Liver (tissue), 9 donors: ENCODE data around the gene KLHL13. TPM values are rescaled to one million over a fixed set of nuclear protein-coding genes. Genes with fewer than 3 reads are reported as not detected.

Source experiments
- DNase-seq: peaks from one replicate; pipeline ENCODE4 v3.0.0-alpha.2; 2017; ENCODE audit warnings: low spot score
- H3K27ac ChIP-seq, 2 donors: one replicate each; pipeline ENCODE4 v1.7.0; 2013; ENCODE audit warnings: inconsistent platforms in 2 of 2, low read length in 2 of 2, control low read depth in 1 of 2, low read depth in 1 of 2, mild to moderate bottlenecking in 1 of 2
- H3K27me3 ChIP-seq, 4 donors: one replicate each; pipeline versions ENCODE4 v1.6.1 to v1.7.0; 2013; ENCODE audit warnings: low read length in 3 of 4, inconsistent platforms in 1 of 4, mild to moderate bottlenecking in 1 of 4, moderate library complexity in 1 of 4; ENCODE audit not compliant: control insufficient read depth in 4 of 4, insufficient read depth in 4 of 4
- H3K36me3 ChIP-seq, 4 donors: one replicate each; pipeline versions ENCODE4 v1.6.1 to v1.7.0; 2013; ENCODE audit warnings: low read length in 3 of 4, mild to moderate bottlenecking in 3 of 4, low read depth in 1 of 4, moderate library complexity in 1 of 4; ENCODE audit not compliant: control insufficient read depth in 4 of 4, insufficient read depth in 3 of 4
- H3K4me1 ChIP-seq, 4 donors: one replicate each; pipeline versions ENCODE4 v1.6.1 to v1.7.0; 2013; ENCODE audit warnings: low read length in 3 of 4, mild to moderate bottlenecking in 3 of 4, moderate library complexity in 1 of 4; ENCODE audit not compliant: control insufficient read depth in 4 of 4, insufficient read depth in 4 of 4
- H3K4me3 ChIP-seq, 3 donors: one replicate each; pipeline versions ENCODE4 v1.6.1 to v1.7.0; 2013; ENCODE audit warnings: low read length in 3 of 3, control low read depth in 1 of 3, low read depth in 1 of 3, mild to moderate bottlenecking in 1 of 3
- H3K9ac ChIP-seq, 2 donors: one replicate each; pipeline ENCODE4 v1.7.0; 2013; ENCODE audit warnings: low read length in 2 of 2, mild to moderate bottlenecking in 2 of 2, moderate library complexity in 2 of 2, control low read depth in 1 of 2, low read depth in 1 of 2
- H3K9me3 ChIP-seq, 4 donors: one replicate each; pipeline versions ENCODE4 v1.6.1 to v1.7.0; 2013; ENCODE audit warnings: low read length in 3 of 4; ENCODE audit not compliant: control insufficient read depth in 4 of 4
- EGR1 ChIP-seq, 2 donors: IDR thresholded peaks; 2 replicates each; pipeline ENCODE4 v1.6.1; 2016 to 2018; ENCODE audit warnings: antibody characterized with exemption in 2 of 2, low read depth in 2 of 2
- FOXA1 ChIP-seq: IDR thresholded peaks from 2 replicates; pipeline ENCODE4 v1.6.1; 2016; ENCODE audit warnings: antibody characterized with exemption
- FOXA2 ChIP-seq: IDR thresholded peaks from 2 replicates; pipeline ENCODE4 v1.6.1; 2016; ENCODE audit warnings: antibody characterized with exemption
- GABPA ChIP-seq, 2 donors: IDR thresholded peaks in 1 of 2; conservative IDR thresholded peaks in 1 of 2; 2 replicates each; pipeline ENCODE4 v1.6.1; 2016; ENCODE audit warnings: antibody characterized with exemption in 2 of 2, mild to moderate bottlenecking in 1 of 2, moderate library complexity in 1 of 2
- HNF4A ChIP-seq, 2 donors: conservative IDR thresholded peaks; 2 replicates each; pipeline ENCODE4 v1.6.1; 2016; ENCODE audit warnings: antibody characterized with exemption in 2 of 2, mild to moderate bottlenecking in 2 of 2
- HNF4G ChIP-seq: IDR thresholded peaks from 2 replicates; pipeline ENCODE4 v1.6.1; 2016; ENCODE audit warnings: antibody characterized with exemption
- JUND ChIP-seq, 2 donors: IDR thresholded peaks; 2 replicates each; pipeline ENCODE4 v1.6.1; 2016; ENCODE audit warnings: antibody characterized with exemption in 2 of 2
- NR2F2 ChIP-seq: IDR thresholded peaks from 2 replicates; pipeline ENCODE4 v1.6.1; 2016; ENCODE audit warnings: antibody characterized with exemption
- RAD21 ChIP-seq, 2 donors: IDR thresholded peaks; 2 replicates each; pipeline ENCODE4 v1.6.1; 2016; ENCODE audit warnings: antibody characterized with exemption in 2 of 2, mild to moderate bottlenecking in 2 of 2
- RXRA ChIP-seq, 2 donors: IDR thresholded peaks; 2 replicates each; pipeline ENCODE4 v1.6.1; 2017 to 2018; ENCODE audit warnings: antibody characterized with exemption in 2 of 2, mild to moderate bottlenecking in 1 of 2
- SP1 ChIP-seq: IDR thresholded peaks from 2 replicates; pipeline ENCODE4 v1.6.1; 2018; ENCODE audit warnings: antibody characterized with exemption, mild to moderate bottlenecking
- TAF1 ChIP-seq: conservative IDR thresholded peaks from 2 replicates; pipeline ENCODE4 v1.6.1; 2016; ENCODE audit warnings: antibody characterized with exemption, mild to moderate bottlenecking
- YY1 ChIP-seq: IDR thresholded peaks from 2 replicates; pipeline ENCODE4 v1.6.1; 2016; ENCODE audit warnings: antibody characterized with exemption, mild to moderate bottlenecking
- WGBS: extraction: QIAGEN DNeasy Blood & Tissue Kit; methylation state at CpG from one replicate; pipeline ENCODE4 v1.1.7; 2013; 5-methylcytosine and 5-hydroxymethylcytosine counted together
- polyA plus RNA-seq, 2 donors: library from polyadenylated mRNA; stranded (reverse) in 1 of 2; unstranded in 1 of 2; fragments of 200-250 nt in 1 of 2; fragments of >200 nt in 1 of 2; fragmentation: Nextera tagmentation in 1 of 2; extraction: Ambion mirVana in 1 of 2; gene quantifications; one replicate each; pipeline versions ENCODE4 v1.2.1 to v1.2.3, GENCODE V29; 2013 to 2015
- total RNA-seq, 2 donors: library from RNA; depleted of rRNA; stranded (reverse); fragments of >200 nt; gene quantifications; one replicate each; pipeline ENCODE4 v1.2.3, GENCODE V29; 2014
- TF ChIP-seq, protein P1 (sequence below): IDR thresholded peaks from 2 replicates; pipeline ENCODE4 v1.6.1; 2016; ENCODE audit warnings: antibody characterized with exemption
- TF ChIP-seq, protein P2 (sequence below): IDR thresholded peaks from 2 replicates; pipeline ENCODE4 v1.6.1; 2016; ENCODE audit warnings: antibody characterized with exemption
- TF ChIP-seq, protein P3 (sequence below): IDR thresholded peaks from 2 replicates; pipeline ENCODE4 v1.6.1; 2016; ENCODE audit warnings: antibody characterized with exemption, mild to moderate bottlenecking
- TF ChIP-seq, protein P4 (sequence below): fragments of 150-350 bp; IDR thresholded peaks from 2 replicates; pipeline ENCODE4 v1.5.1; 2017; ENCODE audit warnings: improper control_type of control experiment, low read depth, low read length; ENCODE audit not compliant: missing input control
- TF ChIP-seq, protein P5 (sequence below): IDR thresholded peaks from 2 replicates; pipeline ENCODE4 v1.6.1; 2016; ENCODE audit warnings: antibody characterized with exemption
- donor health status: healthy.
- donor health status: healthy.
- donor health status: healthy.
- donor health status: healthy.
- donor health status: healthy.

KLHL13 gene
- total and polyA plus RNA-seq, 4 donors, result 0.76 to 5.3 (median 3.3) TPM

DNA sequence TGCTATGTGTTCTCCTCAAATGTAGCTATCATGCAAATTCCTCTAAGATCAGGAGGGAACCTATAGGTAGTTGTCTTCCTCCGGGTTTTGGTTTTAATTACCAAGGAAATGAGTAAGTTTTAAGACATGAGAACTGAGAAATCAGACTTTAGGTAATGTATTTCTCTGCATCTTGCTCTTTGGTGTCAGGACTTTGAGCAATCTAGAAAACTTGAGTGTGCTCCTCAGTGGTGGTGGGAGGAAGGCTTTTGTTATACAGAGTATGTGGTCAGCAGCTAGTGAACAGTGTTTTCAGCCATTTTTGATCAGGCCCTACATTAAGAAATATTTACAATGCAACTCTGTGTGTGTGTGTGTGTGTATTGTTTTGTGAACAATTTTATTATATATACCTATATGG, 224.1 kb downstream of the KLHL13 start:
- H3K4me1 ChIP-seq, result no peaks in the 10 kb centered on the region
- H3K9ac ChIP-seq, result no peak overlapping the region
- WGBS, result 80% methylated on average over 1 of the region's 1 CpG
- no peaks in the 10 kb centered on the region for H3K9me3 ChIP-seq
- H3K36me3 ChIP-seq, result no peaks in the 10 kb centered on the region
- no peak for DNase-seq
- TF ChIP-seq, protein P1, sequence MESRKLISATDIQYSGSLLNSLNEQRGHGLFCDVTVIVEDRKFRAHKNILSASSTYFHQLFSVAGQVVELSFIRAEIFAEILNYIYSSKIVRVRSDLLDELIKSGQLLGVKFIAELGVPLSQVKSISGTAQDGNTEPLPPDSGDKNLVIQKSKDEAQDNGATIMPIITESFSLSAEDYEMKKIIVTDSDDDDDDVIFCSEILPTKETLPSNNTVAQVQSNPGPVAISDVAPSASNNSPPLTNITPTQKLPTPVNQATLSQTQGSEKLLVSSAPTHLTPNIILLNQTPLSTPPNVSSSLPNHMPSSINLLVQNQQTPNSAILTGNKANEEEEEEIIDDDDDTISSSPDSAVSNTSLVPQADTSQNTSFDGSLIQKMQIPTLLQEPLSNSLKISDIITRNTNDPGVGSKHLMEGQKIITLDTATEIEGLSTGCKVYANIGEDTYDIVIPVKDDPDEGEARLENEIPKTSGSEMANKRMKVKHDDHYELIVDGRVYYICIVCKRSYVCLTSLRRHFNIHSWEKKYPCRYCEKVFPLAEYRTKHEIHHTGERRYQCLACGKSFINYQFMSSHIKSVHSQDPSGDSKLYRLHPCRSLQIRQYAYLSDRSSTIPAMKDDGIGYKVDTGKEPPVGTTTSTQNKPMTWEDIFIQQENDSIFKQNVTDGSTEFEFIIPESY, result no peak
- TF ChIP-seq FOXA2 (no peak), EGR1 (IDR thresholded peaks at IDR 0.05; ENCODE audit: low read depth in 2 of 2) (no peak), NR2F2 (no peak), TAF1 (no peak), RAD21 (IDR thresholded peaks at IDR 0.05) (no peak), HNF4A (conservative IDR thresholded peaks at IDR 0.05) (no peak), JUND (IDR thresholded peaks at IDR 0.05) (no peak), HNF4G (no peak), SP1 (no peak)
- TF ChIP-seq, protein P2, sequence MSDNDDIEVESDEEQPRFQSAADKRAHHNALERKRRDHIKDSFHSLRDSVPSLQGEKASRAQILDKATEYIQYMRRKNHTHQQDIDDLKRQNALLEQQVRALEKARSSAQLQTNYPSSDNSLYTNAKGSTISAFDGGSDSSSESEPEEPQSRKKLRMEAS, result no peak
- TF ChIP-seq, protein P3, sequence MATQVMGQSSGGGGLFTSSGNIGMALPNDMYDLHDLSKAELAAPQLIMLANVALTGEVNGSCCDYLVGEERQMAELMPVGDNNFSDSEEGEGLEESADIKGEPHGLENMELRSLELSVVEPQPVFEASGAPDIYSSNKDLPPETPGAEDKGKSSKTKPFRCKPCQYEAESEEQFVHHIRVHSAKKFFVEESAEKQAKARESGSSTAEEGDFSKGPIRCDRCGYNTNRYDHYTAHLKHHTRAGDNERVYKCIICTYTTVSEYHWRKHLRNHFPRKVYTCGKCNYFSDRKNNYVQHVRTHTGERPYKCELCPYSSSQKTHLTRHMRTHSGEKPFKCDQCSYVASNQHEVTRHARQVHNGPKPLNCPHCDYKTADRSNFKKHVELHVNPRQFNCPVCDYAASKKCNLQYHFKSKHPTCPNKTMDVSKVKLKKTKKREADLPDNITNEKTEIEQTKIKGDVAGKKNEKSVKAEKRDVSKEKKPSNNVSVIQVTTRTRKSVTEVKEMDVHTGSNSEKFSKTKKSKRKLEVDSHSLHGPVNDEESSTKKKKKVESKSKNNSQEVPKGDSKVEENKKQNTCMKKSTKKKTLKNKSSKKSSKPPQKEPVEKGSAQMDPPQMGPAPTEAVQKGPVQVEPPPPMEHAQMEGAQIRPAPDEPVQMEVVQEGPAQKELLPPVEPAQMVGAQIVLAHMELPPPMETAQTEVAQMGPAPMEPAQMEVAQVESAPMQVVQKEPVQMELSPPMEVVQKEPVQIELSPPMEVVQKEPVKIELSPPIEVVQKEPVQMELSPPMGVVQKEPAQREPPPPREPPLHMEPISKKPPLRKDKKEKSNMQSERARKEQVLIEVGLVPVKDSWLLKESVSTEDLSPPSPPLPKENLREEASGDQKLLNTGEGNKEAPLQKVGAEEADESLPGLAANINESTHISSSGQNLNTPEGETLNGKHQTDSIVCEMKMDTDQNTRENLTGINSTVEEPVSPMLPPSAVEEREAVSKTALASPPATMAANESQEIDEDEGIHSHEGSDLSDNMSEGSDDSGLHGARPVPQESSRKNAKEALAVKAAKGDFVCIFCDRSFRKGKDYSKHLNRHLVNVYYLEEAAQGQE, result no peak
- no peak overlapping the region for H3K27ac ChIP-seq
- no peak overlapping the region for H3K4me3 ChIP-seq
- no peaks in the 10 kb centered on the region for H3K27me3 ChIP-seq

DNA sequence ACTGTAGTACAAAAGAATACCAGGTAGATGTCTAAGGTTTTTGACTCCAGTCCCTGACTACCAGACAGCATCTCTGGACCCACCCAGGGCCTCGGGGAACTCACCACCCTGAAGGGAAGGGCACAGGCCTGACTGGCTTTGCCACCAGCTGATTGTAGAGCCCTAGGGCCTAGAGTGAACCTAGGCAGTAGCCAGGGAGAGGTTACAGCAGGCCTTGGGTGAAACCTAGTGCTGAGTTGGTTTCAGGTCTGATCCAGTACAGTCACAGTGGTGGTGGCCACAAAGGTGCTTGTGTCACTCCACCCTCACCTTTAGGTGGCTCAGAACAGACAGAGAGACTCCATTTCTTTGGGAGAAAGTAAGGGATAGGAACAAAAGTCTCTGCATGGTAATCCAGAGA, 244.8 kb downstream of the KLHL13 start:
- Histone ChIP-seq H3K27me3 (no peaks in the 10 kb centered on the region), H3K36me3 (no peaks in the 10 kb centered on the region), H3K9ac (no peak overlapping the region), H3K4me3 (no peak overlapping the region), H3K27ac (no peak overlapping the region), H3K9me3 (peaks cover 0 to 1% (median 0%) of the 10 kb centered on the region in 4 donors), H3K4me1 (no peaks in the 10 kb centered on the region)
- WGBS, result 73% methylated on average over 1 of the region's 1 CpG
- DNase-seq, result no peak
- TF ChIP-seq, protein P4, sequence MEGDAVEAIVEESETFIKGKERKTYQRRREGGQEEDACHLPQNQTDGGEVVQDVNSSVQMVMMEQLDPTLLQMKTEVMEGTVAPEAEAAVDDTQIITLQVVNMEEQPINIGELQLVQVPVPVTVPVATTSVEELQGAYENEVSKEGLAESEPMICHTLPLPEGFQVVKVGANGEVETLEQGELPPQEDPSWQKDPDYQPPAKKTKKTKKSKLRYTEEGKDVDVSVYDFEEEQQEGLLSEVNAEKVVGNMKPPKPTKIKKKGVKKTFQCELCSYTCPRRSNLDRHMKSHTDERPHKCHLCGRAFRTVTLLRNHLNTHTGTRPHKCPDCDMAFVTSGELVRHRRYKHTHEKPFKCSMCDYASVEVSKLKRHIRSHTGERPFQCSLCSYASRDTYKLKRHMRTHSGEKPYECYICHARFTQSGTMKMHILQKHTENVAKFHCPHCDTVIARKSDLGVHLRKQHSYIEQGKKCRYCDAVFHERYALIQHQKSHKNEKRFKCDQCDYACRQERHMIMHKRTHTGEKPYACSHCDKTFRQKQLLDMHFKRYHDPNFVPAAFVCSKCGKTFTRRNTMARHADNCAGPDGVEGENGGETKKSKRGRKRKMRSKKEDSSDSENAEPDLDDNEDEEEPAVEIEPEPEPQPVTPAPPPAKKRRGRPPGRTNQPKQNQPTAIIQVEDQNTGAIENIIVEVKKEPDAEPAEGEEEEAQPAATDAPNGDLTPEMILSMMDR, result no peak
- no peak for TF ChIP-seq GABPA (IDR thresholded peaks at IDR 0.05 in 1 of 2, conservative IDR thresholded peaks at IDR 0.05 in 1 of 2)
- no peak for TF ChIP-seq SP1
- TF ChIP-seq, protein P2, result no peak
- TF ChIP-seq EGR1 (IDR thresholded peaks at IDR 0.05; ENCODE audit: low read depth in 2 of 2), result no peak
- TF ChIP-seq, protein P3, result no peak
- no peak for TF ChIP-seq RXRA (IDR thresholded peaks at IDR 0.05)
- TF ChIP-seq JUND (IDR thresholded peaks at IDR 0.05), result no peak
- TF ChIP-seq, protein P1, result no peak
- TF ChIP-seq HNF4A (conservative IDR thresholded peaks at IDR 0.05), result no peak
- TF ChIP-seq, protein P5, sequence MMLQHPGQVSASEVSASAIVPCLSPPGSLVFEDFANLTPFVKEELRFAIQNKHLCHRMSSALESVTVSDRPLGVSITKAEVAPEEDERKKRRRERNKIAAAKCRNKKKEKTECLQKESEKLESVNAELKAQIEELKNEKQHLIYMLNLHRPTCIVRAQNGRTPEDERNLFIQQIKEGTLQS, result no peak
- TF ChIP-seq HNF4G, result no peak
- TF ChIP-seq TAF1, result no peak
- TF ChIP-seq FOXA2, result no peak
- TF ChIP-seq YY1, result no peak
- no peak for TF ChIP-seq NR2F2
- TF ChIP-seq RAD21 (IDR thresholded peaks at IDR 0.05), result no peak
- no peak for TF ChIP-seq FOXA1
